ENCODE results near the gene CTIF.

CTIF gene

DNA sequence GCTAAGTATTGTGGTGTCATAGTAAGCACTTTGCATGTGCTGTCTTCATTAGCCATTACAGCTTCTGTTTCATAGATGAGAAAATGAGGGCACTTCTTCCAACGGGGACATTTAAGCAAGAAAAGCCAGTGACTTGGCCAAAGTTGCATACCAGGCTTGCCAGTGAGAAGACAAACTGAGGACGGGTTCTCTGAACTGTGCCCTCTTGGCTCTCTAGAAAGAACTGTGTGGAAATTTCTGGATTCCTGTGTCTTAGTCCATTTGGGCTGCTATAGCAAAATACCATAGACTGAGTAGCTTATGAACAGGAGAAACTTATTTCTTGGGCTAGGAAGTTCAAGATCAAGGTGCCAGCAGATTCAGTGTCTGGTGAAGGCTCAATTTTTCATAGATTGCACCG, 13.3 kb downstream of the CTIF start:
- DNase-seq: no peak

DNA sequence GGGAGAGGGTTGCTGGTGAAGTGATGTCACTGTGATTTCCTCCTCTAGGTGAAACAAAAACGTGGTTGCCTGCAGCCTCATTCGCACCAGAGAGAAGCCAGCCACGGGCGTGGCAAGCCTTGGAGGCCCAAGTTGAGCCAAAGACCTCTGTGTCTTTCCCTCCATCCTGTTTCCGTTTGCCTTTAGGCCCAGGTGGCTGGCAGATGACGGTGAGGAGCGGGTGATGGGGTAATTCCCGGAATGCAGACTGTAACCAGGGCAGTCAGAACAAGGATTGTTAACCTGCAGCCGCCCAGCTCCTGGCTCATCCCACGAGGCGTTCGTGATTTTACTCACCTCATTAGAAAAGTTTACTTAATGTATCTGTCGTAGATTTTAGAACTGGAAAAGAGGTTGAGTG, 14.4 kb downstream of the CTIF start:
- no peak for DNase-seq

GRCh38 chr18:48554610-48555400, 16.0 kb downstream of the CTIF start:
- no peak for DNase-seq

GRCh38 chr18:48555465-48555995, 16.7 kb downstream of the CTIF start:
- no peak for DNase-seq

DNA sequence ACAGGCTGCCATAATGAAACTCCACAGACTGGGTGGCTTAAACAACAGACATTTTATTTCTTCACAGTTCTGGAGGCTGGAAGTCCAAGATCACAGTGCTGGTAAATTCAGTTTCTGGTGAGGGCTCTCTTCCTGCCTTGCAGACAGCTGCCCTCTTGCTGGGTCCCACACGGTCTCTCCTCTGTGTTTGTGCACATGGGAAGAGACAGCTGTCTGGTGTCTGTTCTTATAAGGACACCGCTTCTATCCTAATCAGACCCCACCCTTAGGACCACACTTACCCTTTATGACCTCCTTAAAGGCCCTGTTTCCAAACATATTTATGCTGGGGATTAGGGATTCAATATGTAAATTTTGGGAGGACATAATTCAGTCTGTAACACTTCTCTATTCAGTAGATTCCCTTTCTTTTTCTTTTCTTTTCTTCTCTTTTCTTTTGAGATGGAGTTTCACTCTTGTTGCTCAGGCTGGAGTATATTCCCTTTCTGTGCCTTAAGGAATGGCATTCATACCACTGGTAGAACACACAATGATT, 18.9 kb downstream of the CTIF start:
- no peak for DNase-seq

DNA sequence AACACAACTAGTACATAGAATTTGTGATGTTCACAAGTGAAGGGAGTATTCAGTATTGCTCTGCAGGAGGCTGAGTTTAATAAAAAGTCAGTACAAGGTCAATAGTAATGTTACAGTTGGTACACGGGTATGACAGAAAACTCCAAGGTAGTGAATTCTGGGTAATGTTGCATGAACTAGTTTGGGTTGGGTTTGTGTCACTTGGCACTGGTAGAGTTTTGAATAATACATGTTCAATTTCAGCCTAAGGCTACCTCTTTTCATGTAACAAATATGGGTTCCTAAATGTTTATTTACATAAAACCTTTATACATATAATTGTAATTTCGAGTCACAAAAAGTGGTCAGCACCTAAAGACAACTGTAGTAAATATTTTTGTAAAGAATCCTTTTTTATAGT, 19.4 kb downstream of the CTIF start:
- DNase-seq: no peak

DNA sequence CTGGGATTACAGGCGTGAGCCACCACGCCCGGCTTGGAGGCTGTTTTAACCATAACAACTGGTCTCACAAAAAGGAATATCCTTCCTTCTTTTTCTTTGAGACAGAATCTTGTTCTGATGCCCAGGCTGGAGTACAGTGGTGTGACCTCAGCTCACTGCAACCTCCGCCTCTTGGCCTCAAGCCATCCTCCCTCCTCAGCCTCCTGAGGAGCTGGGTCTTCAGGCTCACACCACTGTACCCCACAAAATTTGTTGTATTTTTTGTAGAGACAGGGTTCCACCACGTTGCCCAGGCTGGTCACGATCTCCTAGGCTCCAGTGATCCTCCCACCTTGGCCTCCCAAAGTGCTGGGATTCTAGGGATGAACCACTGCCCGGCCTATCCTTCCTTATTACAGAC, 21.7 kb downstream of the CTIF start:
- DNase-seq: no peak

DNA sequence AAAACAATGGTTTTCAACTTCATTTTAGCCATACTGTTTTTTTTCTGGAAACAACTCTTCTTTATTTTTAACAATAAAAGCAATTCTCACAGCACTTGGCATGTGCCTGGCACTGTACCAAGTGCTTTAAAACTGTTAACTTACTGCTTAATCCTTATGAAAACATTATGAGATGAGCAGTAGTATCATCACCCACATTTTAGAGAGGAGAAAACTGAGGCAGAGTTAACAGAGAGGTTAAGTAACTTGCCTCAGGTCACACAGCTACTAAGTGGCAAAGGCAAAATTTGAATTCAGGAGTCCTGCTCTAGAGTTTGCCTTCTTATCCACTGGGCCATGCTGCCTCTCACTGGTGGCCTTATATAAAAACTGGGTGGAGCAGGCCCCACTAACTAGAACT, 23.2 kb downstream of the CTIF start:
- DNase-seq: no peak

GRCh38 chr18:48563027-48563426, 24.2 kb downstream of the CTIF start:
- no peak for DNase-seq

- DNase-seq: no peak
Observed at GRCh38 chr18:48564139-48564538, 25.3 kb downstream of the CTIF start.

- no peak for DNase-seq
Observed at GRCh38 chr18:48565105-48565504, 26.3 kb downstream of the CTIF start.

- no peak for DNase-seq
Observed at GRCh38 chr18:48566589-48566988, 27.8 kb downstream of the CTIF start.

DNA sequence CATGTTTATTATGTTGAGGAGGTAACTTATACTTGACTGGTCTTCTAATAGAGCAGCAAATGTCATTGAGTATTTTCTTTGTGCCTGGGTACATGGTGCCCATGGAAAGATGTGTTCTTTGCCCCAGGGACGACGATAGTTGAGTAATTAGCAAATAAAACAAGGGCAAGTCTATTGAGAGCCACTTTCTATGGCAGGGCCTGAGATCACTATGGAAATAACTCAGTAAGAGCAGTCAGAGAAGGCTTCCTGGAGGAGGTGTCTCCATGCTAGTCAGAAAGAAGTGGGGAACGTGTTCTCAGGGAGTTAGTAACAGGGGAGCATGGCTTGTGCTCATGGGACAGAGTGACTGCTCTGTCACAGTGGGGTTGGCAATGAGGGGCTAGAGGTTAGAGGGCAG, 28.6 kb downstream of the CTIF start:
- no peak for DNase-seq

DNA sequence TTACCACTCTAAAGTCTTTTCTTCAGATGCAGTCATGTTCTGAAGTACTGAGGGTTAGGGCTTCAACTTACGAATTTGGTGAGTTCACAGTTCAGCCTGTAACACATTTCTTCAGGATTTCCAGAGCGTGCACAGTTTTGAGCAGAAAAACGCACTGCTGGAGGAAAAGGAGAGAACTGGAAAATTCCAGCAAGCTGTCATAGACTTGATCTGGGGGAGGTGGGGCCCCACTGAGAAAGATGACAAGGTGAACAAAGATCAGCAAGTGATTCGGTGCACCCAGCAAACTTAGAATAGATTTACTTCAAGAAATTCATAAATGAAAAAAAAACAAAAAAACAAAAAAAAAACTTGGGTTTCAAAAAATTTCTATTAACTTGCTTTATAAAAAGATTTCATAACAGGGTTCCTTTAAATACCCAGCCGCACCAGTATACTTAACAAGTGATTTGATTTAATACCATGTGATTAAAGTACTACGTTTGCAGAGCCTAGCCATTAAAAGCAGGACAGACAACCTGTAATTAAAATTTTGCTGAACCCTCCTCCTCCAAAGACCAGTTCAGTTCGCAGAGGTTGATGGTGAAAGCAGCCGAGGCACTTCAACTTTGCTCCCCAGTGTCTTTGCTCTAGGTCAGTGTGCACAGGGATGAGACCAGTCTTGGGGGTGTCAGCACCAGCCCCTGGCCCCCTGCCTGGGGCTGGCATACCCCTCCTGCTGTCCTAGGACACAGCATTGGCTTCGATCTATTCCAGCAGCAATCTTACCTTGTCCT, 30.5 kb downstream of the CTIF start:
- DNase-seq: no peak

DNA sequence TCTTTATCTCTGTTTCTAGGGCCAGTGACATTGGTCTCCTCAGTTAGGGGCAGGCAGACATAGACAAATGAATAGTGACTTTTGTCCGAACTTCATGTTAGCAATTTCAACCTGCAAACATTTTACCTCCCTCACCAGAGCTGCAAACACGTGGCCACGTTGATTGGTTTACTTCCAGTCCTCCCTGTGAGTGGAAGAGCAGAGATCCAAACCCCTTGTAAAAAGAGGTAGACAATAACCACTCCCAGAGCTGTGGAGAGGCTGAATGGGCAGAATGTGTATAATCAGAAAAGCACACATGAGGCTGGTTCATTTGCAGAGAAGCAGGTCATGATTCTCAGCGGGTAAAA, 31.1 kb downstream of the CTIF start:
- DNase-seq: no peak

DNA sequence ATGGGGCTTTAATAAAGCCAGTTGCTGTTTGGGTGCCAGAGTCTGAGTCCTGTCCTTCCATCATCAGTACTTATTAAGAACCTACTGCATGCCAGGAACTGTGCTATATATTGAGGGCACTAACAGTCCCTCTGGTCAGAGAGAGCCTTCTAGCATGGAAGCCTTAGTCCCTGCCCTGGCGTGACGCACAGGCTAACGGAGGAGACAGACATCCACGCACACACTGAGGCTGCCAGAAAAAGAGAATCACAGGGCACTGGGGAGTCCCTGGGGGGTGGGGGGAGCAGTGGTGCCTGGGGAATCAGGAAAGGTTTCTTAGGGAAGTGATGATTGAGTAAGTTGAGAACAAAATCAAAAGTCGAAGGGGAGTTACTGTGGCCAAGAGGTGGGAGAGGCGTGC, 31.5 kb downstream of the CTIF start:
- no peak for DNase-seq

DNA sequence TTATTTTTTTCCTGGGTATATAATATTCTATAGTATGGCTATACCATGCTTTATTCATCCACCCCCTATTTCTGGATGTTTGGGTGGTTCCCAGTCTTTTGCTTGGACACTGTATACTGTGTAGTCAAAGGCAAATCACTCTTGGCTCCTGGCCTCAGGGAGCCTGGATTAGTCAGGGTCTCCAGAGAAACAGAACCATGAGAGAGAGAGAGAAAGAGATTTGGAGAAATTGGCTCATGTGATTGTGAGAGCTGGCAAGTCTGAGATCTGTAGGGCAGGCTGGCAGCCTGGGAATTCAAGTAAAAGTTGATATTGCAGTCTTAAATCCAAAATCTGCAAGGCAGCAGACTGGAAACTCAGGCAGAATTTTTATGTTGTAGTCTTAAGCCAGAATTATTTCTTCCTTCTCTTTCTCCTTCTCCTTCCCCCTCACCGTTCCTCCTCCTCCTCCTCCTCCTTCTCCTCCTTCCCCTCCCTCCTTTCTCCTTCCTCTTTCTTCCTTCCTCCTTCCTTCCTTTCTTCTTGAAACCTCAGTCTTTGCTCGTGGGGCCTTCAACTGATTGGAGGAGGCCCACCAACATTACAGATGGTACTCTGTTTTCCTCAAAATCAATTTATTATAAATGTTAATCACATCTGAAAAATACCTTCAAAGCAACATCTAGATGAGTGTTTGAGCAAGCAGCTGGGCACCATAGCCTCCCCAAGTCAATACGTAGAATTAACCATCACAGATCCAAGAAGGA, 33.0 kb downstream of the CTIF start:
- no peak for DNase-seq

GRCh38 chr18:48572402-48573126, 33.7 kb downstream of the CTIF start:
- DNase-seq: no peak

- no peak for DNase-seq
Observed at GRCh38 chr18:48573632-48574283, 34.9 kb downstream of the CTIF start.

- DNase-seq: no peak
Observed at GRCh38 chr18:48574667-48575300, 36.0 kb downstream of the CTIF start.

- no peak for DNase-seq
Observed at GRCh38 chr18:48575301-48575657, 36.4 kb downstream of the CTIF start.

Measured in NCI-H1436 treated with DMSO at 0.1 percent for 48 hours (cell line).